Measurements from ENCODE around the gene SH2D3A.
A peak's percentile ranks its signal among the peaks of the same experiment; 100 is the strongest.
"Not testable (repeated sequence)": the region's sequence is repeated elsewhere in the genome, so short reads cannot be mapped to it uniquely, and the experiment has no call there.

Gene SH2D3A

DNA sequence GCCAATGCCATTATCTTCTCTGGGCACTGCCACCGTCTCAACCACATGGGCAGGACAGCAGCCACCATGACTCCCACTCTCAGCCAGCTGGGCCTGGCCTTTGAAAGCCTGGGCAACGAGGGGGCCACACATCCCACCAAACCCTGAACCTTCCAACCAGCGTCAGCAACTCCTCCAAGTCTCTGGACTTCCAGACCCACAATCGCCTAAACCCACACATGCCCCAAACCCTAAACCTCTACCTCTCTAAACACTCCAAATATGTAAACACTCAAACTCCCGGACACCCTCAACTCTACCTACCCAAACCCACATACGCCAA, 47.7 kb downstream of the SH2D3A start:
- DNase-seq: no peak

DNA sequence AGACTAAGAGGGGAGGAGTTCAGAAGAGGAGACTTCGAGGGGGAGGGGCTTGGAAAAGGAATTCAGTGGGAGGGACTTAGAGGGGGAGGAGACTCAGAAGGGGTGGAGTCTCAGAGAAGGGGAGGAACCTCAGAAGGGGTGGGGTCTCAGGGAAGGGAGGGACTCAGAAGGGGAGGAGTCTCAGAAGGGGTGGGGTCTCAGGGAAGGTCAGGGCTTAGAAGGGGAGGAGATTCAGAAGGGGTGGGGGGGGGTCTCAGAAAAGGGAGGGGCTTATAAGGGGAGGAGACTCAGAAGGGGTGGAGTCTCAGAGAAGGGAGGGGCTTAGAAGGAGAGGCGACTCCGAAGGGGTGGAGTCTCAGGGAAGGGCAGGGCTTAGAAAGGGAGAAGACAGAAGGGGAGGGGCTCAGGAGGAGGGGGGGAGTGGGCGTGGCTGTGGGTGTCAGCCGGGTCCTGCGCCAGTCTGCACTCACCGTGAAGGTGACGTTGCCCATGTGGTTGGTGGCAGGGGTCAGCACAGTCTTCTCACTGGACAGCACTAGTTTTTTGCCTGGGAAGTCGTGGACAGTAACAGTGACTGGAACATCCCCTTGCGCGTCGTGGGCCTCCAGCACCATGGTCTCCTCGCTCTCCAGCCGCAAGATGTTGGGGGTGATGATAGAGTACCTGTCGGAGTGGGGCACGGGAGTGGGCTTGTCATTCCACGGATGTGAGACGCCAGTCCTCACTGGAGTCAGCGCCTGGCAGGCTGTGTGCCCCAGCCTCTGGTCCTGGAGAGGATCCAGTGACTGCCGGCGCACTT, 48.3 kb downstream of the SH2D3A start:
- DNase-seq: peak; percentile 69

GRCh38 chr19:6718111-6718740, 49.0 kb downstream of the SH2D3A start:
- DNase-seq: no peak

DNA sequence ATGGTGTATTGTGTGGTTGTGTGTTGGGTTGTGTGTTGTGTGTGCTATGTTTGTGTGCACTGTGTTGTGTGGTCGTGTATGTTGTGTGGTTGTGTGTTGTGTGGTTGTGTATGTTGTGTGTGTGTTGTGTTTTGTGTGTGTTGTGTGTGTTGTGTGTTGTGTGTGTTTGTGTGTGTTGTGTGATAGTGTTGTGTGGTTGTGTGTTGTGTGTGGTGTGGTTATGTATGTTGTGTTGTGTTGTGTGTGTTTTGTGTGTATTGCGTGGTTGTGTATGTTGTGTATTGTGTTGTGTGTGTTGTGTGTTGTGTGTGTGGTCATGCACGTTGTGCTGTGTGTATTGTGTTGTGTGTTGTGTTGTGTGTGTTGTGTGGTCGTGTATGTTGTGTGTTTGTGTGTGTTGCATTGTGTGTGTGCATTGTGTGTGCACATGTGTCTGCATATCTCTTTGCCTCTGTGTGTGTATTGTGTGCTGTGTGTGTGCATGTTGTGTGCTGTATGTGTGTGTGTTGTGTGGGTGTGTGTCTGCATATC, 49.7 kb downstream of the SH2D3A start:
- no peak for DNase-seq

GRCh38 chr19:6717036-6717435, 50.2 kb downstream of the SH2D3A start:
- no peak for DNase-seq

DNA sequence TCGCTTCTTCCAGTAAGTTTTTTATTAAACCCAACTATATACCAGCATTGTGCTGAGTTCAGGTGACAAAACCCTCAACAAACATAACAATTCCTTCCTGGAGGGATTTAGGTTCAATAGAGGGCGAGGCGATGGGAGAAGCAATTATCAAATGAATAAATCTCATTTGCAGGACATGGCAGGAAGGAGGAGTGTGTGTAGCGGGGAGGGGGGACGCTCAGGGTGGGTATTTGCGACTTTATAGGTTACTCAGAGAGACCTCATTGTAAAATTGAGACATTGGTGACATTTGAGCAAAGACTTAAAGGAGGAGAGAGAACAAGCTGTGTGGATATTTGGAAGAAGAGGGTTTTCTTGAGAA, 50.6 kb downstream of the SH2D3A start:
- no peak for DNase-seq

DNA sequence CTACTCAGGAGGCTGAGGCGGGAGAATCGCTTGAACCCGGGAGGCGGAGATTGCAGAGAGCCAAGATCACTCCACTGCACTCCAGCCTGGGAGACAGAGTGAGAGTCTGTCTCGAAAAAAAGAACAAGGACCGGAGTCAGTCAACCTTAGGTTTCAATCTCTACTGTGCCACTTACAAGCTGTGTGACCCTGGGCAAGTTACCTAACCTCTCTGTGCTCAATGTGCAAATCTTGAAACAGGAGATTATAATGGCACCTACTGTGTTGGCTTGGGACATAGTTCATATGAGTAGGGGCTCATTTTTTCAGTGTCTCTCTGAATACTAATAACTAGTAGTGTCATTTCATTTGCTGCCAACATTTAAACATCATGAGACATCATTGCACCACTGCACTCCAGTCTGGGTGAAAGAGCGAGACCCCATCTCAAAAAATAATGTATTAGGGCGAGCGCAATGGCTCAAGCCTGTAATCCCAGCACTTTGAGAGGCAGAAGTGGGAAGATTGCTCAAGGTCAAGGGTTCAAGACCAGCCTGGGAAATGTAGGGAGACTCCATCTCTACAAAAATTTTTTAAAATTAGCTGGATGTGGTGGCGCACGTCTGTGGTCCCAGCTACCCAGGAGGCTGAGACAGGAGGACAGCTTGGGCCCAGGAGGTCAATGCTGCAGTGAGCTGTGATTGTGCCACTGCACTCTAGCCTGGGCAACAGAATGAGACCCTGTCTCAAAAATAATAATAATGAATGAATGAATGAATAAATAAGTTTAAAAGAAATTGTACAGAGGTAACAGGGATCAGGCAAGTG, 52.3 kb downstream of the SH2D3A start:
- no peak for DNase-seq

- no peak for DNase-seq
Observed at GRCh38 chr19:6713773-6714692, 53.2 kb downstream of the SH2D3A start.

- no peak for DNase-seq
Observed at GRCh38 chr19:6712692-6713670, 54.3 kb downstream of the SH2D3A start.

- DNase-seq: no peak
Observed at GRCh38 chr19:6712231-6712630, 55.0 kb downstream of the SH2D3A start.

DNA sequence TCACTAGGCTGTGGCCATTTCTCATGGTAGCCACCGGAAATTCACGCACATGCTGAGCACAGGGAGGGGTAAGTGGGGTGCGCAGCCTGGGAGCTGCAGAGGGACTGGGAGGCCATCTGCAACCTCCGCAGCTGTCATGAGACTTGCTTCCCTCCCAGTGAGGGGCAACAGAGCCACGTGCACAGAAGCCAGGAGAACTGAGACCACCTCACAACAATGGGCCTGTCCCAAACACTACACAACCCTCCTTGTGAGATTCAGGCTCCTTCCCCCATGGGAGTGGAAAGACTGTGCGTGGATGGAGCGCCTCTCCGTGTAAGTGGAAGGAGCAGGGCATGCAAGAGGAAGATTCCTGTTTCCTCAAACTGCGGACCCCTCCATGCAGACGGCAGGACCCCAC, 55.6 kb downstream of the SH2D3A start:
- DNase-seq: no peak

DNA sequence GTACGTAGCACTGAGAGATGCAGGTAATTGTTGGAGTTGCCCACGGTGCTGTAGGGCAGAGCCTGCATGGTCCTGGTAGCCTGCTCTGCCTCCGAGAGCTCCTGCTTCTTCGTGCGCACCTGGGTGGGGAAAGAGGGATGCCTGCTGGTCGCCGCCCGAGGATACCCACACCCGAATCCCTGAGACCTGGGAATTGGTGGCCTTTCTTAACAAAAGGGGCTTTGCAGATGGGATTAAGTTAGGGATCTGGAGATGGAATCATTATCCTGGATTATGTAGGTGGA, 56.2 kb downstream of the SH2D3A start:
- DNase-seq: no peak

GRCh38 chr19:6710273-6711077, 56.8 kb downstream of the SH2D3A start:
- DNase-seq: peak; percentile 67

DNA sequence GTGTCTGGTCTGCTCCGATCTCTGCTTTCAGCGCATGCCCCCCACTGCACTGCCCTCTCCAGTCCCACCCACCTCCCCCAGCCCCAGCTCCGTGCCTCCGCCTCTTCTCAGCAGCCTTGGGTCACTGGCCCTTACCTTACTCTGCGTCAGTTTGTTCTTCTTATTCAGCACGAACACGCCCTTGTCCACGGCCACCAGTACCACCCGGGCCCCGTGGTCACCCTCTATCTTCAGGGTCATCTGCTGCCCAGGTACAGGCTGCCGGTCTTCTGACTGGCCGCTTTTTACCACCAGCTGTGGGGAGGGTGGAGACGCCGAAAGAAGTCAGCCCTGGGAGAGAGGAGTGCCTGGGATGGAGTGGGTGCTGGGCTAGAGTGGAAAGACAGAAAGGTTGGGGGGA, 57.7 kb downstream of the SH2D3A start:
- DNase-seq: no peak

GRCh38 chr19:6708913-6709312, 58.3 kb downstream of the SH2D3A start:
- not testable (repeated sequence) for DNase-seq

- no peak for DNase-seq
Observed at GRCh38 chr19:6708346-6708745, 58.9 kb downstream of the SH2D3A start.

- no peak for DNase-seq
Observed at GRCh38 chr19:6707658-6708018, 59.6 kb downstream of the SH2D3A start.

GRCh38 chr19:6707011-6707657, 60.1 kb downstream of the SH2D3A start:
- DNase-seq: no peak

DNA sequence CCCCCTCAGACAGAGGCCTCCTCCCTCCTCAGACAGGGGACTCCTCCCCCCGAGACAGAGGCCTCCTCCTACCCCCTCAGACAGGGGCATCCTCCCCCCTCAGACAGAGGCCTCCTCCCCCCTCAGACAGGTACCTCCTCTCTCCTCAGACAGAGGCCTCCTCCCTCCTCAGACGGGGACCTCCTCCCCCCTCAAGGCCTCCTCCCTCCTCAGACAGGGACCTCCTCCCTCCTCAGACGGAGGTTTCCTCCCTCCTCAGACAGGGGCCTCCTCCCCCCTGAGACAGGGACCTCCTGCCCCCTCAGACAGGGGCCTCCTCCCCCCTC, 60.6 kb downstream of the SH2D3A start:
- no peak for DNase-seq

- no peak for DNase-seq
Observed at GRCh38 chr19:6705931-6706632, 61.2 kb downstream of the SH2D3A start.
